Ishikawa (cell line): Measurements from ENCODE around the gene APBA2.

ENCODE experiments used
- CEBPB ChIP-seq: IDR thresholded peaks from 2 replicates; pipeline ENCODE4 v1.6.1; 2012
- CREB1 ChIP-seq: IDR thresholded peaks from 2 replicates; pipeline ENCODE4 v1.6.1; 2012; ENCODE audit warnings: low read depth
- EGR1 ChIP-seq: IDR thresholded peaks from 2 replicates; pipeline ENCODE4 v1.6.1; 2012
- EP300 ChIP-seq: IDR thresholded peaks from 2 replicates; pipeline ENCODE4 v1.6.1; 2012; ENCODE audit warnings: borderline replicate concordance
- FOXM1 ChIP-seq: IDR thresholded peaks from 2 replicates; pipeline ENCODE4 v1.6.1; 2012; ENCODE audit warnings: low read depth, borderline replicate concordance
- NFIC ChIP-seq: IDR thresholded peaks from 2 replicates; pipeline ENCODE4 v1.6.1; 2012
- RAD21 ChIP-seq: IDR thresholded peaks from 2 replicates; pipeline ENCODE4 v1.6.1; 2012; ENCODE audit warnings: low read depth
- REST ChIP-seq: IDR thresholded peaks from 2 replicates; pipeline ENCODE4 v1.6.1; 2012; ENCODE audit warnings: low read depth, mild to moderate bottlenecking
- TAF1 ChIP-seq: IDR thresholded peaks from 2 replicates; pipeline ENCODE4 v1.6.1; 2012; ENCODE audit warnings: low read depth, mild to moderate bottlenecking
- TCF12 ChIP-seq: IDR thresholded peaks from 2 replicates; pipeline ENCODE4 v1.6.1; 2012; ENCODE audit warnings: low read depth
- TEAD4 ChIP-seq: IDR thresholded peaks from 2 replicates; pipeline ENCODE4 v1.6.1; 2012
- YY1 ChIP-seq: IDR thresholded peaks from 2 replicates; pipeline ENCODE4 v1.6.1; 2012; ENCODE audit warnings: low read depth
- ZBTB7A ChIP-seq: IDR thresholded peaks from 2 replicates; pipeline ENCODE4 v1.6.1; 2012; ENCODE audit warnings: low read depth
- TF ChIP-seq, protein P1 (sequence below): IDR thresholded peaks from 2 replicates; pipeline ENCODE4 v1.6.1; 2012
- TF ChIP-seq, protein P2 (sequence below): IDR thresholded peaks from 2 replicates; pipeline ENCODE4 v1.6.1; 2012

Gene APBA2

DNA sequence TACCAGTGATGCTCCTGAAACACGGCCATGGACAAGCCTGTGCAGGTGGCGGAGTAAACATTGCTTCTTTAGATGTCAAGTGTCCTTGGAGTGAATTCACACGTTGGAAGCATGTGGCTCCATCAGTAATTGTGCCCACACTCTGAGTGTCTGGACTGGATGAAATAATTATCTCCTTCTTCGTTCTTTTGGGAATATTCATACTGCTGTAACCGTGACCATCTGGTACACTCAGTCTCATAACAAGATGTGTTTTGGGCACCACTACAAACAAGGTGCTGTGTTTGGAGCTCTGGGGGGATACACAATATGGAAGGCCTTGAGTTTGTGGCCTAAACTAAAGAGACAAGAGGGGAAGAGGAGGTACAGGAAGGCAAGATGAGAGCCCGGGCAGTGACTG lies 165.6 kb downstream of the APBA2 start:
- TF ChIP-seq REST (no peak), RAD21 (no peak), TCF12 (no peak), YY1 (no peak), CEBPB (no peak), FOXM1 (no peak), TEAD4 (no peak), EGR1 (no peak), ZBTB7A (no peak)
- TF ChIP-seq, protein P1, sequence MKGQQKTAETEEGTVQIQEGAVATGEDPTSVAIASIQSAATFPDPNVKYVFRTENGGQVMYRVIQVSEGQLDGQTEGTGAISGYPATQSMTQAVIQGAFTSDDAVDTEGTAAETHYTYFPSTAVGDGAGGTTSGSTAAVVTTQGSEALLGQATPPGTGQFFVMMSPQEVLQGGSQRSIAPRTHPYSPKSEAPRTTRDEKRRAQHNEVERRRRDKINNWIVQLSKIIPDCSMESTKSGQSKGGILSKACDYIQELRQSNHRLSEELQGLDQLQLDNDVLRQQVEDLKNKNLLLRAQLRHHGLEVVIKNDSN = no peak
- TF ChIP-seq, protein P2, sequence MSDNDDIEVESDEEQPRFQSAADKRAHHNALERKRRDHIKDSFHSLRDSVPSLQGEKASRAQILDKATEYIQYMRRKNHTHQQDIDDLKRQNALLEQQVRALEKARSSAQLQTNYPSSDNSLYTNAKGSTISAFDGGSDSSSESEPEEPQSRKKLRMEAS = no peak

DNA sequence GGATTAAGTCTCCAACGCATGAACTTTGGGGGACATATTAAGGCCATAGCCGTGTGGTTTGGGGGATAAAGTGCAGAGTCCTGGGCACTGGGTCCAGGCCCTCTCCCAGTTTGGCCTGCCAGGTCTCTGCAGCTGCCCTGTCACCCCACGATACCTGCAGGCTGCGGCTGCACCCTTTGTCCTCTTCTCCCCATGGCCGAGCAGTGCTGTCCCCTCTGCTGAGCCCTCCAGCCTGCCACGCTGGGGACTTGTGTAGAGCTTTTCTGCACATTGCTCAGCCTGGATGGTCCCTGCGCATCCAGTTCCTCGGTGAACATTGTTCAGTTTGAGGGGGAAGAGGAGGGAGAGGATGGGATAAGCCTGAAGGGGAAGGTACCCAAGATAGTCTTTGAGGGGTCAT lies 167.2 kb downstream of the APBA2 start:
- no peak for TF ChIP-seq RAD21
- TF ChIP-seq TAF1 = no peak
- TF ChIP-seq EP300 = no peak
- no peak for TF ChIP-seq EGR1
- TF ChIP-seq, protein P2 = no peak
- TF ChIP-seq FOXM1 = no peak

DNA sequence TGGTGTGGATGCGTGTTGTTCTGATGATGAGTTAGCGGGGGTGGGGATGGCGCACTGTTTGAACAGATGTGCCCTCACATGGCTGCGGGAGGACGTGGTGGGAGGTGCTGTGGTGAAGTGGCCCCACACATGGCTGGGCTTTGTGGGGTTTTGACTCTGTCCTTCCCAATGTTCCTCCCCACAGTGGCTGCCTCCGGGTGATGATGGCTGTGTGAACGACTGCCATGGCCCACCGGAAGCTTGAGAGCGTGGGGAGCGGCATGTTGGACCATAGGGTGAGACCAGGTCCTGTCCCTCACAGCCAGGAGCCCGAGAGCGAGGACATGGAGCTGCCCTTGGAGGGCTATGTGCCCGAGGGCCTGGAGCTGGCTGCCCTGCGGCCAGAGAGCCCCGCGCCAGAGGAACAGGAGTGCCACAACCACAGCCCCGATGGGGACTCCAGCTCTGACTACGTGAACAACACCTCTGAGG lies 167.9 kb downstream of the APBA2 start:
- TF ChIP-seq TEAD4 (no peak), FOXM1 (no peak), YY1 (no peak), TCF12 (no peak), EGR1 (no peak), RAD21 (no peak)
- TF ChIP-seq, protein P1 = no peak

DNA sequence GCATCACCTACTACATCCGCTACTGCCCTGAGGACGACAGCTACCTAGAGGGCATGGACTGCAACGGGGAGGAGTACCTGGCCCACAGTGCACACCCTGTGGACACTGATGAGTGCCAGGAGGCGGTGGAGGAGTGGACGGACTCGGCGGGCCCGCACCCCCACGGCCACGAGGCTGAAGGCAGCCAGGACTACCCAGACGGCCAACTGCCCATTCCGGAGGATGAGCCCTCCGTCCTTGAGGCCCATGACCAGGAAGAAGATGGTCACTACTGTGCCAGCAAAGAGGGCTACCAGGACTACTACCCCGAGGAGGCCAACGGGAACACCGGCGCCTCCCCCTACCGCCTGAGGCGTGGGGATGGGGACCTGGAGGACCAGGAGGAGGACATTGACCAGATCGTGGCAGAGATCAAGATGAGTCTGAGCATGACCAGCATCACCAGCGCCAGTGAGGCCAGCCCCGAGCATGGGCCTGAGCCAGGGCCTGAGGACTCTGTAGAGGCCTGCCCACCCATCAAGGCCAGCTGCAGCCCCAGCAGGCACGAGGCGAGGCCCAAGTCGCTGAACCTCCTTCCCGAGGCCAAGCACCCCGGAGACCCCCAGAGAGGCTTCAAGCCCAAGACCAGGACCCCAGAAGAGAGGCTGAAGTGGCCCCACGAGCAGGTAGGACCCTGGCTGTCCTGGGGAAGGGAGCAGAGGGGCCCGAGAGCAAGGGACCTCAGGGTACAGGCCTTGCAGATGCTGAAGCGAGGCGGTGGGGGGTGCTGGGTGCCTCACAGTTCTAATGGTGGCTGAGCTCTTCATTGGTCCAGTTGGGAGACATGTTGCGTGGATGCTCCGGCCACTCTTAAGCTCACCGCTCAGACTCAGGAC lies 168.6 kb downstream of the APBA2 start:
- no peak for TF ChIP-seq TEAD4
- no peak for TF ChIP-seq FOXM1
- TF ChIP-seq TCF12 = no peak
- TF ChIP-seq TAF1 = no peak
- TF ChIP-seq, protein P1 = no peak
- no peak for TF ChIP-seq NFIC
- TF ChIP-seq, protein P2 = no peak
- no peak for TF ChIP-seq EGR1
- TF ChIP-seq EP300 = no peak
- TF ChIP-seq RAD21 = no peak
- no peak for TF ChIP-seq CEBPB
- TF ChIP-seq REST = no peak
- TF ChIP-seq CREB1 = no peak
- TF ChIP-seq ZBTB7A = no peak
- no peak for TF ChIP-seq YY1

GRCh38 chr15:29055876-29056275 lies 170.1 kb downstream of the APBA2 start:
- TF ChIP-seq NFIC (no peak), RAD21 (no peak)
